Adrenal gland (tissue), 5 donors: ENCODE data around the gene AJM1.

Experiments
- CTCF ChIP-seq, 6 experiments: fragments of 450-650 bp in 4 of 6; fragments of 200-600 bp in 2 of 6; sonication (generic) in 1 of 6; IDR thresholded peaks; 1 replicate in 5 of 6; 2 replicates in 1 of 6; pipeline versions ENCODE4 v1.5.1 to v1.8.0; 2016 to 2021; ENCODE audit warnings: antibody characterized with exemption in 6 of 6, mild to moderate bottlenecking in 2 of 6, moderate library complexity in 1 of 6
- POLR2A ChIP-seq, 2 donors: fragments of 450-650 bp; IDR thresholded peaks; one replicate each; pipeline ENCODE4 v1.6.1; 2017; ENCODE audit warnings: antibody characterized with exemption in 2 of 2, mild to moderate bottlenecking in 2 of 2, moderate library complexity in 1 of 2
- donor health status: DM: no; HTN: no; CAD: no.

DNA sequence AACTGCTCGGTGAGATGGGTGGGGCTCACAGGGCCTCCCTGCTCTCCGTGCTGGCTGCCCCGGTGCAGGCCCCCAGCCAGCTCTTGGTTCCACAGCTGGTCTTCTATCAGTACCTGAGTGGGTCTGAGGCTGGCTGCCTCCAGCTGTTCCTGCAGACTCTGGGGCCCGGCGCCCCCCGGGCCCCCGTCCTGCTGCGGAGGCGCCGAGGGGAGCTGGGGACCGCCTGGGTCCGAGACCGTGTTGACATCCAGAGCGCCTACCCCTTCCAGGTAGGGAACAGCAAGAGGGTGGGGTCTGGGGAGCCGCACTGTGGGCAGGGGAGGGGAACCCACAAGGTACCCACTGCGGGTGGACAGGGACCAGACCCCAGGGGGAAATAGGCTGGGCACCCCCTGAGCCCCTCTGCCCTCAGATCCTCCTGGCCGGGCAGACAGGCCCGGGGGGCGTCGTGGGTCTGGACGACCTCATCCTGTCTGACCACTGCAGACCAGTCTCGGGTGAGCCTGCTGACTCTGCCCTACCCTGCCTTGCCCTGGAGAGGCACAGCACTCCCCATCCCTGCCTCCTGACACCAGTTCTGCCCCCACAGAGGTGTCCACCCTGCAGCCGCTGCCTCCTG lies 12.7 kb downstream of the AJM1 start:
- TF ChIP-seq CTCF (IDR thresholded peaks at IDR 0.05) (no peak), POLR2A (IDR thresholded peaks at IDR 0.05) (no peak)
